HG03064 (cell line): Measurements from ENCODE around the gene EBI3.
"Not testable (repeated sequence)": the region's sequence is repeated elsewhere in the genome, so short reads cannot be mapped to it uniquely, and the experiment has no call there.

Source experiments
- ATAC-seq: cut with Tn5 transposase; IDR thresholded peaks from one replicate; pipeline ENCODE4 v1.9.1; 2021; ENCODE audit warnings: low read depth; ENCODE audit not compliant: unreplicated experiment

EBI3 gene

GRCh38 chr19:4274321-4274686 lies 45.0 kb downstream of the EBI3 start:
- ATAC-seq = not testable (repeated sequence)

- no peak for ATAC-seq
These were observed 47.9 kb downstream of the EBI3 start for GRCh38 chr19:4277191-4277696.

GRCh38 chr19:4278010-4278409 lies 48.7 kb downstream of the EBI3 start:
- ATAC-seq = no peak

- no peak for ATAC-seq
These were observed 49.3 kb downstream of the EBI3 start, which contains the start of gene SHD for GRCh38 chr19:4278419-4279266. TSS of gene SHD (plus strand) at chr19:4279266. CDS start at chr19:4280064, 798 bp downstream.

GRCh38 chr19:4279267-4279529 lies 49.9 kb downstream of the EBI3 start:
- no peak for ATAC-seq

GRCh38 chr19:4279530-4280422 lies 50.5 kb downstream of the EBI3 start:
- ATAC-seq = no peak

GRCh38 chr19:4284176-4284958 lies 55.0 kb downstream of the EBI3 start:
- ATAC-seq = no peak

- ATAC-seq = no peak
These were observed 55.7 kb downstream of the EBI3 start for GRCh38 chr19:4284974-4285373.

GRCh38 chr19:4286141-4286540 lies 56.8 kb downstream of the EBI3 start:
- not testable (repeated sequence) for ATAC-seq
